HepG2 (cell line): ENCODE data around the gene ANKRD44. TPM values are rescaled to one million over a fixed set of nuclear protein-coding genes. Genes with fewer than 3 reads are reported as not detected.

Experiments used
- ATAC-seq: fragments of 200-7000 bp; cut with Tn5 transposase; 3 replicates; pipeline ENCODE4 v1.9.1; 2020; ENCODE audit warnings: mild to moderate bottlenecking, moderate library complexity
- BruUV-seq: library from RNA; stranded (reverse); fragments of 400-500 nt; replicated peaks from 2 replicates; lab custom pipeline; 2021; lab: Mats Ljungman, UMichigan
- CTCF ChIA-PET: fragments of 300-600 bp; formaldehyde crosslinking; extraction: SDS; loops from one replicate; lab custom pipeline; 2021; ENCODE audit warnings: low total read pairs, inconsistent platforms, low intra/inter-chr PET ratio; lab: Yijun Ruan, JAX
- POLR2A ChIA-PET: fragments of 350-600 bp; sonication (Branson Sonifier 250); formaldehyde crosslinking; loops from one replicate; lab custom pipeline; 2020; ENCODE audit warnings: antibody characterized with exemption, inconsistent platforms; lab: Yijun Ruan, JAX
- DNase-seq: peaks from one replicate; pipeline ENCODE4 v3.0.0-alpha.2; 2015; ENCODE audit warnings: low spot score
- FAIRE-seq: peaks from 3 replicates; lab custom pipeline; 2011; peaks lifted over from hg19 to GRCh38; lab: Jason Lieb, UNC
- H2AFZ ChIP-seq: one replicate; pipeline ENCODE4 v1.6.1; 2011; ENCODE audit warnings: low read length, inconsistent platforms
- H3K27ac ChIP-seq: fragments of 300-600 bp; 3 replicates; pipeline ENCODE4 v1.8.0; 2011; ENCODE audit warnings: mixed run types, mild to moderate bottlenecking, mixed read lengths, low read length, inconsistent platforms; ENCODE audit not compliant: insufficient read depth; ENCODE audit errors: extremely low read length
- H3K27me3 ChIP-seq, 2 experiments: fragments of 200-600 bp in 1 of 2; 2 replicates in 1 of 2; 3 replicates in 1 of 2; pipeline versions ENCODE4 v1.6.0 to v1.8.0; 2011; ENCODE audit warnings: low read length in 2 of 2, mild to moderate bottlenecking in 2 of 2, moderate library complexity in 2 of 2, inconsistent platforms in 1 of 2; ENCODE audit not compliant: insufficient read depth in 2 of 2, control insufficient read depth in 1 of 2
- H3K36me3 ChIP-seq, 2 experiments: fragments of 200-600 bp in 1 of 2; replicated peaks in 1 of 2; 2 replicates in 1 of 2; 3 replicates in 1 of 2; pipeline versions ENCODE4 v1.5.1 to v1.8.0; 2011; ENCODE audit warnings: low read length in 2 of 2, inconsistent platforms in 1 of 2; ENCODE audit not compliant: insufficient read depth in 2 of 2, control insufficient read depth in 1 of 2
- H3K4me1 ChIP-seq: 2 replicates; pipeline ENCODE4 v1.5.1; 2012; ENCODE audit warnings: low read length, inconsistent platforms; ENCODE audit not compliant: insufficient read depth
- H3K4me2 ChIP-seq: 2 replicates; pipeline ENCODE4 v1.6.0; 2011; ENCODE audit warnings: low read depth, low read length, inconsistent platforms
- H3K4me3 ChIP-seq, 3 experiments: fragments of 200-600 bp in 1 of 3; sonication (generic), shearing (Covaris generic) in 1 of 3; replicated peaks in 1 of 3; 2 replicates each; pipeline ENCODE4 v1.5.1; 2011 to 2016; ENCODE audit warnings: low read length in 3 of 3, inconsistent platforms in 2 of 3, low read depth in 2 of 3, mild to moderate bottlenecking in 2 of 3, control low read depth in 1 of 3, mixed read lengths in 1 of 3; ENCODE audit not compliant: insufficient read depth in 1 of 3
- H3K79me2 ChIP-seq: one replicate; pipeline ENCODE4 v1.6.1; 2011; ENCODE audit warnings: low read length, inconsistent platforms; ENCODE audit not compliant: insufficient read depth
- H3K9ac ChIP-seq: 2 replicates; pipeline ENCODE4 v1.6.0; 2011; ENCODE audit warnings: mild to moderate bottlenecking, low read depth, low read length, inconsistent platforms; ENCODE audit not compliant: insufficient read depth
- H3K9me3 ChIP-seq: 2 replicates; pipeline ENCODE4 v1.5.1; 2012; ENCODE audit warnings: mild to moderate bottlenecking, low read length
- H4K20me1 ChIP-seq: 2 replicates; pipeline ENCODE4 v1.6.0; 2011; ENCODE audit warnings: inconsistent platforms, mild to moderate bottlenecking, low read length, moderate library complexity; ENCODE audit not compliant: insufficient read depth
- CBX2 ChIP-seq, 2 experiments: fragments of 200-600 bp in 1 of 2; sonication (generic); formaldehyde crosslinking in 1 of 2; IDR thresholded peaks; 2 replicates each; pipeline versions ENCODE4 v1.7.0 to v1.8.1; 2018 to 2022; ENCODE audit warnings: low read depth in 2 of 2, low read length in 1 of 2, mild to moderate bottlenecking in 1 of 2, missing genetic modification reagents in 1 of 2
- ELK4 ChIP-seq: sonication (generic); formaldehyde crosslinking; IDR thresholded peaks from 2 replicates; pipeline ENCODE4 v1.9.0; 2021; ENCODE audit warnings: missing genetic modification reagents, borderline replicate concordance
- MAFK ChIP-seq, 2 experiments: IDR thresholded peaks in 1 of 2; conservative IDR thresholded peaks in 1 of 2; 2 replicates each; pipeline ENCODE4 v1.6.1; 2011; ENCODE audit warnings: improper control_type of control experiment in 2 of 2, low read length in 2 of 2
- MED8 ChIP-seq: sonication (generic); formaldehyde crosslinking; IDR thresholded peaks from 2 replicates; pipeline ENCODE4 v1.8.1; 2023; ENCODE audit warnings: mild to moderate bottlenecking, missing genetic modification reagents; ENCODE audit not compliant: insufficient replicate concordance
- NBN ChIP-seq: fragments of 450-650 bp; conservative IDR thresholded peaks from 2 replicates; pipeline ENCODE4 v1.6.1; 2017
- NFE2L2 ChIP-seq: fragments of 150-350 bp; IDR thresholded peaks from 2 replicates; pipeline ENCODE4 v1.6.1; 2014; ENCODE audit warnings: low read length
- ZC3H13 ChIP-seq: sonication (generic); formaldehyde crosslinking; IDR thresholded peaks from 2 replicates; pipeline ENCODE4 v1.8.1; 2023; ENCODE audit warnings: mild to moderate bottlenecking, missing genetic modification reagents, moderate library complexity
- ZNF615 ChIP-seq: sonication (generic); formaldehyde crosslinking; IDR thresholded peaks from 2 replicates; pipeline ENCODE4 v1.5.0; 2020; ENCODE audit warnings: mild to moderate bottlenecking, missing genetic modification reagents, borderline replicate concordance
- in situ Hi-C: cut with HindIII; loops from 2 replicates; pipeline ENCODE4 v1.10.0; 2017; ENCODE audit warnings: low pct_unique_long_range_greater_than_20kb; ENCODE audit not compliant: extremely low pct_ligation_motif_present
- intact Hi-C: fragments of 100-400 bp; cut with micrococcal nuclease; formaldehyde crosslinking; loops from one replicate; pipeline ENCODE4 v1.10.0; 2022; ENCODE audit not compliant: unreplicated experiment
- polyA plus RNA-seq, 8 experiments: library from polyadenylated mRNA; depleted of rRNA in 3 of 8; stranded (reverse) in 7 of 8; unstranded in 1 of 8; fragments of >200 nt; fragmentation: Illumina TruSeq in 4 of 8; extraction: Trizol in 4 of 8; gene quantifications; 2 replicates each; pipeline versions ENCODE4 v1.2.1 to v1.2.3, GENCODE V29; 2011 to 2016; ENCODE audit warnings: low read depth in 4 of 8, missing spikeins in 1 of 8, mixed read lengths in 1 of 8; ENCODE audit not compliant: insufficient read depth in 1 of 8
- total RNA-seq, 5 experiments: library from RNA; depleted of rRNA; stranded (reverse); fragments of >200 nt; fragmentation: Illumina TruSeq; extraction: Trizol; gene quantifications; 2 replicates each; pipeline ENCODE4 v1.2.3, GENCODE V29; 2016; ENCODE audit warnings: low read depth in 1 of 5

Gene ANKRD44
- total and polyA plus RNA-seq, 2 of the 13 experiments (the other 11 are each of a cell fraction or from before 2014, with no cell fraction given), result 0.04 to 0.11 TPM

GRCh38 chr2:197324801-197325200 lies 14.2 kb upstream of the ANKRD44 start:
- ATAC-seq (no peak), FAIRE-seq (no peak), DNase-seq (no peak)
- Histone ChIP-seq H3K27ac (no peak overlapping the region), H3K9ac (no peak overlapping the region), H2AFZ (no peak overlapping the region), H4K20me1 (no peaks in the 10 kb centered on the region), H3K79me2 (no peaks in the 10 kb centered on the region), H3K4me2 (no peak overlapping the region), H3K4me1 (peaks cover 18% of the 10 kb centered on the region), H3K4me3 (no peak overlapping the region), H3K36me3 (no peaks in the 10 kb centered on the region), H3K9me3 (no peaks in the 10 kb centered on the region)
- ChIA-PET CTCF (no interaction called here), POLR2A (no interaction called here)
- intact Hi-C loops, result no loop called here
- BruUV-seq, result no TSS peak
- in situ Hi-C loops, result no loop called here
- TF ChIP-seq ELK4 (CRISPR knock-in tag) (no peak), MAFK (conservative IDR thresholded peaks at IDR 0.05 in 1 of 2, IDR thresholded peaks at IDR 0.05 in 1 of 2; ENCODE audit: low read length in 2 of 2) (no peak), ZNF615 (CRISPR knock-in tag) (no peak), NBN (no peak), ZC3H13 (CRISPR knock-in tag) (no peak), MED8 (no peak), CBX2 (IDR thresholded peaks at IDR 0.05; ENCODE audit: low read depth, low read length) (no peak), CBX2 (CRISPR knock-in tag; IDR thresholded peaks at IDR 0.05; ENCODE audit: low read depth) (no peak), NFE2L2 (no peak)
- TF ChIP-seq, all 625 proteins: peak for 0
- H3K27me3 ChIP-seq, result 0 out of 5 replicates have a peak, but pooled peaks cover 0 to 3% of the 10 kb centered on the region in 2 experiments
